Loucy (cell line): Measurements from ENCODE around the gene PPP3CA.

Experiments used
- H2AFZ ChIP-seq: fragments of 200-600 bp; sonication (generic); 2 replicates; pipeline ENCODE4 v1.6.0; 2016; ENCODE audit warnings: antibody characterized with exemption, mild to moderate bottlenecking, low read length, moderate library complexity
- H3F3A ChIP-seq: fragments of 200-600 bp; 2 replicates; pipeline ENCODE4 v1.6.0; 2016; ENCODE audit warnings: antibody characterized with exemption, low read depth, mild to moderate bottlenecking
- H3K27me3 ChIP-seq: fragments of 200-600 bp; sonication (generic); 2 replicates; pipeline ENCODE4 v1.6.1; 2014; ENCODE audit warnings: low read length, mild to moderate bottlenecking; ENCODE audit not compliant: insufficient read depth, poor library complexity, severe bottlenecking
- H3K36me3 ChIP-seq: fragments of 200-600 bp; sonication (generic); 2 replicates; pipeline ENCODE4 v1.6.1; 2016; ENCODE audit warnings: low read length; ENCODE audit not compliant: insufficient read depth
- H3K4me1 ChIP-seq: fragments of 200-600 bp; sonication (generic); 2 replicates; pipeline ENCODE4 v1.5.1; 2014; ENCODE audit warnings: low read length, mild to moderate bottlenecking; ENCODE audit not compliant: insufficient read depth, poor library complexity, severe bottlenecking
- H3K4me2 ChIP-seq: fragments of 200-600 bp; sonication (generic); 2 replicates; pipeline ENCODE4 v1.6.0; 2014; ENCODE audit warnings: antibody characterized with exemption, low read length, low read depth, mild to moderate bottlenecking; ENCODE audit not compliant: poor library complexity, severe bottlenecking
- H3K4me3 ChIP-seq: fragments of 200-600 bp; sonication (generic); 2 replicates; pipeline ENCODE4 v1.5.1; 2014; ENCODE audit warnings: low read length, mild to moderate bottlenecking, mixed read lengths; ENCODE audit not compliant: poor library complexity, severe bottlenecking
- H3K79me2 ChIP-seq: fragments of 200-600 bp; sonication (generic); 2 replicates; pipeline ENCODE4 v1.6.1; 2014; ENCODE audit warnings: low read length; ENCODE audit not compliant: insufficient read depth
- H3K9ac ChIP-seq: fragments of 200-600 bp; sonication (generic); 2 replicates; pipeline ENCODE4 v1.6.0; 2014; ENCODE audit warnings: mild to moderate bottlenecking, low read depth, low read length, moderate library complexity; ENCODE audit not compliant: poor library complexity, severe bottlenecking
- H3K9me2 ChIP-seq: fragments of 200-600 bp; sonication (generic); replicated peaks from 2 replicates; pipeline ENCODE4 v1.6.1; 2016; ENCODE audit warnings: low read depth, low read length, mixed read lengths
- H3K9me3 ChIP-seq: fragments of 200-600 bp; sonication (generic); 2 replicates; pipeline ENCODE4 v1.6.1; 2014; ENCODE audit warnings: mild to moderate bottlenecking, antibody characterized with exemption, low read length, low read depth; ENCODE audit not compliant: insufficient read depth
- H4K20me1 ChIP-seq: fragments of 200-600 bp; sonication (generic); 2 replicates; pipeline ENCODE4 v1.6.0; 2014; ENCODE audit warnings: antibody characterized with exemption, low read length, mild to moderate bottlenecking; ENCODE audit not compliant: insufficient read depth, poor library complexity, severe bottlenecking
- CTCF ChIP-seq: fragments of 200-600 bp; sonication (generic); conservative IDR thresholded peaks from 2 replicates; pipeline ENCODE4 v1.5.1; 2014; ENCODE audit warnings: mild to moderate bottlenecking, antibody characterized with exemption, low read length
- EZH2phosphoT487 ChIP-seq: fragments of 200-600 bp; IDR thresholded peaks from 2 replicates; pipeline ENCODE4 v1.6.1; 2018; ENCODE audit warnings: antibody characterized with exemption, mild to moderate bottlenecking, moderate library complexity, borderline replicate concordance

PPP3CA gene

GRCh38 chr4:101055392-101055791 lies 291.9 kb downstream of the PPP3CA start:
- H3K9me3 ChIP-seq = no peaks in the 10 kb centered on the region
- H3K79me2 ChIP-seq = no peaks in the 10 kb centered on the region
- H3K36me3 ChIP-seq = 0 out of 2 replicates have a peak, but pooled peaks cover 3% of the 10 kb centered on the region
- no peaks in the 10 kb centered on the region; the same call in 1 of the 2 replicates for H3F3A ChIP-seq
- no peak overlapping the region for H3K4me3 ChIP-seq
- H3K9ac ChIP-seq = no peak overlapping the region
- no peak overlapping the region for H3K4me2 ChIP-seq
- H2AFZ ChIP-seq = no peak overlapping the region
- no peaks in the 10 kb centered on the region for H3K9me2 ChIP-seq
- H3K4me1 ChIP-seq = peaks cover 25% of the 10 kb centered on the region
- TF ChIP-seq EZH2phosphoT487 (no peak), CTCF (no peak)
- H3K27me3 ChIP-seq = no peaks in the 10 kb centered on the region
- H4K20me1 ChIP-seq = no peaks in the 10 kb centered on the region

GRCh38 chr4:101050837-101051205 lies 296.5 kb downstream of the PPP3CA start:
- TF ChIP-seq EZH2phosphoT487 = no peak
- no peak for TF ChIP-seq CTCF
- Histone ChIP-seq H3K9me2 (no peaks in the 10 kb centered on the region), H3K9ac (no peak overlapping the region), H4K20me1 (no peaks in the 10 kb centered on the region), H3K36me3 (no peaks in the 10 kb centered on the region), H3K9me3 (no peaks in the 10 kb centered on the region), H3K4me2 (no peak overlapping the region), H3F3A (no peaks in the 10 kb centered on the region; the same call in 1 of the 2 replicates), H2AFZ (no peak overlapping the region), H3K79me2 (no peaks in the 10 kb centered on the region), H3K27me3 (no peaks in the 10 kb centered on the region), H3K4me1 (peaks cover 23% of the 10 kb centered on the region), H3K4me3 (no peak overlapping the region)

GRCh38 chr4:101050088-101050836 lies 297.1 kb downstream of the PPP3CA start:
- Histone ChIP-seq H3K36me3 (no peaks in the 10 kb centered on the region), H3K4me1 (peaks cover 26% of the 10 kb centered on the region), H3K27me3 (no peaks in the 10 kb centered on the region), H3K9me3 (no peaks in the 10 kb centered on the region), H3K9me2 (no peaks in the 10 kb centered on the region), H3K9ac (no peak overlapping the region), H3K4me3 (no peak overlapping the region), H3F3A (no peaks in the 10 kb centered on the region; the same call in 1 of the 2 replicates), H2AFZ (no peak overlapping the region), H4K20me1 (no peaks in the 10 kb centered on the region), H3K79me2 (no peaks in the 10 kb centered on the region), H3K4me2 (no peak overlapping the region)
- TF ChIP-seq CTCF (no peak), EZH2phosphoT487 (no peak)
